ENCODE measurements around the gene CCNJ. TPM values are rescaled to one million over a fixed set of nuclear protein-coding genes. Genes with fewer than 3 reads are reported as not detected.
"Not testable (repeated sequence)": the region's sequence is repeated elsewhere in the genome, so short reads cannot be mapped to it uniquely, and the experiment has no call there.

CCNJ gene
- total and polyA plus RNA-seq, 2 experiments from 2014 or later, result 8.2 to 12.1 TPM

DNA sequence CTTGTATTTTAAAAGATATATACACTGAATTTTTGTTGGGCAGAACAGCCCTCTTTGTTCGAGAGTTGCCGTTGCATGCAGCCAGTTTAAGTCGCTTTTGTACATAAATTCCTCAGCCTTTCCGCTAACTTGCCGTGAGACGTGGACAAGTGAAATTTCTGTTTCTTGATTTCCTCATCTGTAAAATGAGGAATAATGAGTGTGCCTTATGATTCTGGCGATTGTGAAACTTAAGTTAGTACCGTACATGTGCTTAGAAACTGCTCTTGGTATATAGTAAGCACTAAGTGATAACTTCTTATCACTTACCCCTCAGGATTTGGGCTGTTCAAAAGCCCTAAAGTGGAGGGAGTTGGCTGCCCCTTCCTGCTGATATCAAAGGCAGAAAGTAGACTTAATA, 1.4 kb downstream of the CCNJ start:
- H3K4me3 ChIP-seq, result peak overlapping the region; percentile 95
- no peaks in the 10 kb centered on the region for H3K36me3 ChIP-seq (replicated peaks; ENCODE audit: insufficient read depth, low read depth)
- no peaks in the 10 kb centered on the region for H3K9me3 ChIP-seq (ENCODE audit: low read depth)
- no peaks in the 10 kb centered on the region for H3K9me2 ChIP-seq (replicated peaks; ENCODE audit: insufficient read depth)
- H3K27ac ChIP-seq, result peak overlapping the region; percentile 98
- peaks cover 11% of the 10 kb centered on the region for H4K20me1 ChIP-seq (ENCODE audit: insufficient read depth, poor library complexity, severe bottlenecking)
- H3K4me2 ChIP-seq, result peak overlapping the region; percentile 81
- H2AFZ ChIP-seq, result peak overlapping the region; percentile 98
- peaks cover 58% of the 10 kb centered on the region for H3K79me2 ChIP-seq
- 7% methylated on average over 8 of the region's 8 CpGs for WGBS (ENCODE audit: low lambda C conversion rate, missing lambda C conversion rate)
- TF ChIP-seq EZH2phosphoT487 (IDR thresholded peaks at IDR 0.05; ENCODE audit: low read depth, severe bottlenecking, unreplicated experiment) (no peak), EZH2 (IDR thresholded peaks at IDR 0.05; ENCODE audit: borderline replicate concordance) (no peak)
- TF ChIP-seq, protein P1, sequence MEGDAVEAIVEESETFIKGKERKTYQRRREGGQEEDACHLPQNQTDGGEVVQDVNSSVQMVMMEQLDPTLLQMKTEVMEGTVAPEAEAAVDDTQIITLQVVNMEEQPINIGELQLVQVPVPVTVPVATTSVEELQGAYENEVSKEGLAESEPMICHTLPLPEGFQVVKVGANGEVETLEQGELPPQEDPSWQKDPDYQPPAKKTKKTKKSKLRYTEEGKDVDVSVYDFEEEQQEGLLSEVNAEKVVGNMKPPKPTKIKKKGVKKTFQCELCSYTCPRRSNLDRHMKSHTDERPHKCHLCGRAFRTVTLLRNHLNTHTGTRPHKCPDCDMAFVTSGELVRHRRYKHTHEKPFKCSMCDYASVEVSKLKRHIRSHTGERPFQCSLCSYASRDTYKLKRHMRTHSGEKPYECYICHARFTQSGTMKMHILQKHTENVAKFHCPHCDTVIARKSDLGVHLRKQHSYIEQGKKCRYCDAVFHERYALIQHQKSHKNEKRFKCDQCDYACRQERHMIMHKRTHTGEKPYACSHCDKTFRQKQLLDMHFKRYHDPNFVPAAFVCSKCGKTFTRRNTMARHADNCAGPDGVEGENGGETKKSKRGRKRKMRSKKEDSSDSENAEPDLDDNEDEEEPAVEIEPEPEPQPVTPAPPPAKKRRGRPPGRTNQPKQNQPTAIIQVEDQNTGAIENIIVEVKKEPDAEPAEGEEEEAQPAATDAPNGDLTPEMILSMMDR (IDR thresholded peaks at IDR 0.05; ENCODE audit: poor library complexity), result no peak
- H3K4me1 ChIP-seq (ENCODE audit: insufficient read depth), result peaks cover 9% of the 10 kb centered on the region
- no peaks in the 10 kb centered on the region for H3K27me3 ChIP-seq
- DNase-seq (ENCODE audit: low spot score), result peak; percentile 19

DNA sequence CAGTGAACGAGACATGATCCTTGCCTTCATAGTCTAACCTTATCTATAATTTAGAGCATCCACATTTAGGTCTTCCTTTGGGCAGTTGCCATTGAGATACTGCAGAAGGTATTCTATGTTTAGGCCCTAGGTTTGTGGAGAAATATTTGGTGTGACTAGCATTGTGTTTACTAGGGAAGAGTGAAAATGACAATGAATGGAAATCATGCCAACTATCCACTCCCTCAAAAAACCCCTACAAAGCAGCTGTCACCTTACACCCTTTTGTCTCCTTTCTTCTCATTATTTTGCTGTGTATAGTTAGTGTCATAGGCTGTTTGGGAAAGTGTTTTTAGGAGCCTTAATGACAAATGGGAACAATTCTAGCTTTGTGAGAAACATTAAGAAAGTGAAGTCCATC, 3.2 kb downstream of the CCNJ start:
- Histone ChIP-seq H3K9me2 (replicated peaks; ENCODE audit: insufficient read depth) (no peaks in the 10 kb centered on the region), H3K79me2 (peaks cover 73% of the 10 kb centered on the region), H2AFZ (no peak overlapping the region), H3K4me2 (no peak overlapping the region), H3K27me3 (no peaks in the 10 kb centered on the region), H3K36me3 (replicated peaks; ENCODE audit: insufficient read depth, low read depth) (no peaks in the 10 kb centered on the region), H3K4me3 (no peak overlapping the region), H3K9me3 (ENCODE audit: low read depth) (no peaks in the 10 kb centered on the region), H3K4me1 (ENCODE audit: insufficient read depth) (peaks cover 9% of the 10 kb centered on the region), H3K27ac (no peak overlapping the region), H4K20me1 (ENCODE audit: insufficient read depth, poor library complexity, severe bottlenecking) (peaks cover 11% of the 10 kb centered on the region)
- 78% methylated on average over 1 of the region's 1 CpG for WGBS (ENCODE audit: low lambda C conversion rate, missing lambda C conversion rate)
- no peak for DNase-seq (ENCODE audit: low spot score)
- TF ChIP-seq EZH2 (IDR thresholded peaks at IDR 0.05; ENCODE audit: borderline replicate concordance) (no peak), EZH2phosphoT487 (IDR thresholded peaks at IDR 0.05; ENCODE audit: low read depth, severe bottlenecking, unreplicated experiment) (no peak)
- TF ChIP-seq, protein P1 (IDR thresholded peaks at IDR 0.05; ENCODE audit: poor library complexity), result no peak

DNA sequence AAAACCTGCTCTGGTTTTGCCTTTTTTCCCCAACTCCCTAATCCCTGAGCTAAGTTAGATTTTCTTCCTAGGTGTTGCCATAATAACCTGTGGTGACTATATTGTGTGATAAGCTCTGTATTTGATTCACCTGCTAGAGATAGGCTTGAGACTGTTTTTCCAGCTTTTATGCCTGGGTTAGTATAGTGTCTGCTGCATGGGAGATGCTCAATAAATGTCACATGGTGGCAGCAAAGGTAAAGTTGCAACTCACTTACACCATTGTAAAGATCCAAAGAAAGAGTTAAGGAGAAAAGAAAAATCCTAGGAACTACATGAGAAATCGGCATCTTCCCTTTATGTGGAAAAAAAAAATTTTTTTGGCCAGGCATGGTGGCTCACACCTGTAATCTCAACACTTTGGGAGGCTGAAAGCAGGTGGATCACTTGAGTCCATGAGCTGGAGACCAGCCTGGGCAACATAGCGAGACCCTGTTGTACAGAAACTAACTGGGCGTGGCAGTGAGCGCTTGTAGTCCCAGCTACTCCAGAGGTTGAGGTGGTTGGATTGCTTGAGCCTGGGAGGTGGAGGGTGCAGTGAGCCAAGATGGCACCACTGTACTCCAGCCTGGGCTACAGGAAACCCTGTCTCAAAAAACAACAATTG, 3.7 kb downstream of the CCNJ start:
- H3K79me2 ChIP-seq, result peaks cover 79% of the 10 kb centered on the region
- no peaks in the 10 kb centered on the region for H3K27me3 ChIP-seq
- no peak overlapping the region for H2AFZ ChIP-seq
- DNase-seq (ENCODE audit: low spot score), result peak; percentile 30
- TF ChIP-seq EZH2 (IDR thresholded peaks at IDR 0.05; ENCODE audit: borderline replicate concordance), result no peak
- TF ChIP-seq, protein P1 (IDR thresholded peaks at IDR 0.05; ENCODE audit: poor library complexity), result peak; percentile 39
- H3K9me3 ChIP-seq (ENCODE audit: low read depth), result no peaks in the 10 kb centered on the region
- 93% methylated on average over 4 of the region's 4 CpGs for WGBS (ENCODE audit: low lambda C conversion rate, missing lambda C conversion rate)
- no peaks in the 10 kb centered on the region for H3K36me3 ChIP-seq (replicated peaks; ENCODE audit: insufficient read depth, low read depth)
- no peak overlapping the region for H3K4me2 ChIP-seq
- peaks cover 11% of the 10 kb centered on the region for H4K20me1 ChIP-seq (ENCODE audit: insufficient read depth, poor library complexity, severe bottlenecking)
- no peak overlapping the region for H3K27ac ChIP-seq
- H3K4me1 ChIP-seq (ENCODE audit: insufficient read depth), result peaks cover 9% of the 10 kb centered on the region
- no peaks in the 10 kb centered on the region for H3K9me2 ChIP-seq (replicated peaks; ENCODE audit: insufficient read depth)
- H3K4me3 ChIP-seq, result no peak overlapping the region

DNA sequence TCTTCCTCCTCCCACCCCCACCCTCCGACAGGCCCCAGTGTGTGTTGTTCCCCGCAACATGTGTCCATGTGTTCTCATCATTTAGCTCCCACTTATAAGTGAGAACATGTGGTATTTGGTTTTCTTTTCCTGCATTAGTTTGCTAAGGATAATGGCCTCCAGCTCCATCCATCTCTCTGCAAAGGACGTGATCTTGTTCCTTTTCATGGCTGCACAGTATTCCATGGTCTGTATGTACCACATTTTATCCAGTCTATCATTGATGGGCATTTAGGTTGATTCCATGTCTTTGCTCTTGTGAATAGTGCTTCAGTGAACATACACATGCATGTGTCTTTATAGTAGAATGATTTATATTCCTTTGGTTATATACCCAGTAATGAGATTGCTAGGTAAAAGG, 4.5 kb downstream of the CCNJ start:
- WGBS (ENCODE audit: low lambda C conversion rate, missing lambda C conversion rate), result 84% methylated on average over 3 of the region's 3 CpGs
- not testable (repeated sequence) for H3K4me3 ChIP-seq; H3K4me2 ChIP-seq; H3K36me3 ChIP-seq (replicated peaks; ENCODE audit: insufficient read depth, low read depth); H3K4me1 ChIP-seq (ENCODE audit: insufficient read depth); H3K9me3 ChIP-seq (ENCODE audit: low read depth); H3K27ac ChIP-seq; H3K27me3 ChIP-seq; H3K9me2 ChIP-seq (replicated peaks; ENCODE audit: insufficient read depth); H2AFZ ChIP-seq; DNase-seq (ENCODE audit: low spot score)
- H3K79me2 ChIP-seq, result peaks cover 83% of the 10 kb centered on the region
- peaks cover 15% of the 10 kb centered on the region for H4K20me1 ChIP-seq (ENCODE audit: insufficient read depth, poor library complexity, severe bottlenecking)
